ENCODE data around the gene NDUFB1.

NDUFB1 gene

GRCh38 chr14:92121670-92122350 lies at the start of gene NDUFB1, which contains the start of gene CPSF2:
NDUFB1 (minus strand) TSS chr14:92121706; CDS start chr14:92117637, 4,069 bp downstream.
CPSF2 (plus strand) TSS chr14:92121969; CDS start chr14:92130985, 9,016 bp downstream.
- DNase-seq = peak; percentile 71 to 96 (median 92)
- intact Hi-C loops (cut with DNase I) = no loop called here

- intact Hi-C loops (cut with DNase I) = no loop called here
- DNase-seq = no peak
Observed at GRCh38 chr14:92164958-92165357, 43.5 kb upstream of the NDUFB1 start.

GRCh38 chr14:92161521-92161920 lies 40.0 kb upstream of the NDUFB1 start:
- no peak for DNase-seq
- intact Hi-C loops (cut with DNase I) = no loop called here

- peak in 16 of 42 donors; percentile 3 to 54 (median 18) for DNase-seq
- intact Hi-C loops (cut with DNase I) = no loop called here
Observed at GRCh38 chr14:92160619-92161018, 39.1 kb upstream of the NDUFB1 start.

- intact Hi-C loops (cut with DNase I) = no loop called here
- DNase-seq = no peak
Observed at GRCh38 chr14:92154283-92154942, 32.9 kb upstream of the NDUFB1 start.

GRCh38 chr14:92153581-92153980 lies 32.1 kb upstream of the NDUFB1 start:
- intact Hi-C loops (cut with DNase I) = no loop called here
- no peak for DNase-seq

- no peak for DNase-seq
- intact Hi-C loops (cut with DNase I) = no loop called here
Observed at GRCh38 chr14:92144708-92145107, 23.2 kb upstream of the NDUFB1 start.

GRCh38 chr14:92143962-92144361 lies 22.5 kb upstream of the NDUFB1 start:
- intact Hi-C loops (cut with DNase I) = no loop called here
- DNase-seq = no peak

- intact Hi-C loops (cut with DNase I) = no loop called here
Observed at GRCh38 chr14:92143309-92143708, 21.8 kb upstream of the NDUFB1 start.

GRCh38 chr14:92135269-92135668 lies 13.8 kb upstream of the NDUFB1 start:
- intact Hi-C loops (cut with DNase I) = no loop called here
- no peak for DNase-seq

More at GRCh38 chr14:92143309-92143708, 21.8 kb upstream of the NDUFB1 start:
- no peak for DNase-seq

GRCh38 chr14:92134456-92134855 lies 12.9 kb upstream of the NDUFB1 start:
- intact Hi-C loops (cut with DNase I) = no loop called here
- DNase-seq = no peak

- intact Hi-C loops (cut with DNase I) = no loop called here
- no peak for DNase-seq
Observed at GRCh38 chr14:92122761-92123160, 1.3 kb upstream of the NDUFB1 start.

GRCh38 chr14:92122351-92122677 lies 808 bp upstream of the NDUFB1 start:
- intact Hi-C loops (cut with DNase I) = no loop called here
- DNase-seq = peak in 2 of 42 donors; percentile 49 to 53

- intact Hi-C loops (cut with DNase I) = no loop called here
- DNase-seq = peak in 21 of 42 donors; percentile 18 to 69 (median 42)
Observed at GRCh38 chr14:92121207-92121669, 268 bp downstream of the NDUFB1 start.

GRCh38 chr14:92109490-92109889 lies 12.0 kb downstream of the NDUFB1 start:
- DNase-seq = no peak
- intact Hi-C loops (cut with DNase I) = no loop called here

GRCh38 chr14:92108345-92109254 lies 12.9 kb downstream of the NDUFB1 start:
- intact Hi-C loops (cut with DNase I) = no loop called here
- DNase-seq = peak in 6 of 42 donors; percentile 5 to 43 (median 28)

GRCh38 chr14:92106143-92106926 lies 15.2 kb downstream of the NDUFB1 start, which contains the start of gene ATXN3:
ATXN3 (minus strand) TSS chr14:92106582; CDS start chr14:92106552, 30 bp downstream.
- peak; percentile 96 to 100 (median 99) for DNase-seq
- intact Hi-C loops (cut with DNase I) = loop anchor here (2.0 kb wide), 1 partner anchor 66 kb away; the partner anchor contains the start of gene TRIP11

- intact Hi-C loops (cut with DNase I) = loop anchor here (2.0 kb wide), 1 partner anchor 65 kb away; the partner anchor contains the start of gene TRIP11
- DNase-seq = peak in 23 of 42 donors; percentile 18 to 71 (median 41)
Observed at GRCh38 chr14:92105893-92106142, 15.7 kb downstream of the NDUFB1 start.

All from head of caudate nucleus (tissue), 42 donors.